GM18502 (cell line): Measurements from ENCODE around the gene CRY1.
"Not testable (repeated sequence)": the region's sequence is repeated elsewhere in the genome, so short reads cannot be mapped to it uniquely, and the experiment has no call there.

Source experiments
- ATAC-seq: cut with Tn5 transposase; IDR thresholded peaks from one replicate; pipeline ENCODE4 v1.9.1; 2021; ENCODE audit warnings: mild to moderate bottlenecking; ENCODE audit not compliant: unreplicated experiment, poor library complexity

The CRY1 gene

GRCh38 chr12:107109726-107110719 lies 16.7 kb upstream of the CRY1 start:
- ATAC-seq = no peak

- ATAC-seq = no peak
Observed at GRCh38 chr12:107108995-107109508, 15.7 kb upstream of the CRY1 start.

- not testable (repeated sequence) for ATAC-seq
Observed at GRCh38 chr12:107108366-107108765, 15.0 kb upstream of the CRY1 start.

- ATAC-seq = no peak
Observed at GRCh38 chr12:107107381-107107780, 14.0 kb upstream of the CRY1 start.

- no peak for ATAC-seq
Observed at GRCh38 chr12:107106241-107107025, 13.1 kb upstream of the CRY1 start.

GRCh38 chr12:107105410-107105703 lies 12.0 kb upstream of the CRY1 start:
- ATAC-seq = no peak

GRCh38 chr12:107103516-107103915 lies 10.2 kb upstream of the CRY1 start:
- no peak for ATAC-seq

GRCh38 chr12:107103097-107103496 lies 9.7 kb upstream of the CRY1 start:
- no peak for ATAC-seq

GRCh38 chr12:107102294-107102693 lies 8.9 kb upstream of the CRY1 start:
- no peak for ATAC-seq

- ATAC-seq = no peak
Observed at GRCh38 chr12:107101651-107102050, 8.3 kb upstream of the CRY1 start.

- no peak for ATAC-seq
Observed at GRCh38 chr12:107099917-107100316, 6.6 kb upstream of the CRY1 start.

- no peak for ATAC-seq
Observed at GRCh38 chr12:107096571-107096970, 3.2 kb upstream of the CRY1 start.

GRCh38 chr12:107094183-107094448 lies 767 bp upstream of the CRY1 start:
- no peak for ATAC-seq

- peak; percentile 36 for ATAC-seq
Observed at GRCh38 chr12:107092669-107093416, 506 bp downstream of the CRY1 start.

GRCh38 chr12:107091989-107092641 lies 1.2 kb downstream of the CRY1 start:
- ATAC-seq = no peak

GRCh38 chr12:107091381-107091780 lies 2.0 kb downstream of the CRY1 start:
- ATAC-seq = no peak

GRCh38 chr12:107090711-107091110 lies 2.6 kb downstream of the CRY1 start:
- no peak for ATAC-seq

GRCh38 chr12:107088912-107089311 lies 4.4 kb downstream of the CRY1 start:
- no peak for ATAC-seq

GRCh38 chr12:107086314-107086713 lies 7.0 kb downstream of the CRY1 start:
- ATAC-seq = no peak

GRCh38 chr12:107081778-107082177 lies 11.6 kb downstream of the CRY1 start:
- no peak for ATAC-seq
